Activated CD4-positive, alpha-beta T cell treated with anti-CD3 and anti-CD28 coated beads for 1 hour (primary cell): Measurements from ENCODE around the gene C15orf39.

Experiments
- DNase-seq: peaks from one replicate; pipeline ENCODE4 v3.0.0-alpha.2; 2020

Gene C15orf39

DNA sequence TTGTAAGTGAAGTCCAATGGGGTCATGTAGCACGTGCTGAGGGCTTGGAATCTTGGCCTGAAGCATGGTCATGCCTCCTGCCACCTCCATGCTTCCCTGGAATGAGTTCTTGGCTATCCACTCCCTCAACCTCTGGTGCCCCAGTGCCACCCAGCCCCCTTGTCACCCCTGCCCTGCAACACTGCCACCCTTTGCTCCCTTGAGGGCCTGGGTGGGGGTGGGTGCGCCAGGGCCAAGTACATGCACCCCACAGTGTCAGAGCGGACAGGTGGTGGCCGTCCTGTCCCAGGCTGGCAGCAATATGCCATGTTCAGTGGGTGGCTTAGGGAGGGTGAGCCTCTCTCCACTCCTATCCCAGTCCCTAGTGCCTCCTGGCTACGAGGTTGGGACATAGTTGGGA, 27.6 kb upstream of the C15orf39 start:
- DNase-seq, result no peak

DNA sequence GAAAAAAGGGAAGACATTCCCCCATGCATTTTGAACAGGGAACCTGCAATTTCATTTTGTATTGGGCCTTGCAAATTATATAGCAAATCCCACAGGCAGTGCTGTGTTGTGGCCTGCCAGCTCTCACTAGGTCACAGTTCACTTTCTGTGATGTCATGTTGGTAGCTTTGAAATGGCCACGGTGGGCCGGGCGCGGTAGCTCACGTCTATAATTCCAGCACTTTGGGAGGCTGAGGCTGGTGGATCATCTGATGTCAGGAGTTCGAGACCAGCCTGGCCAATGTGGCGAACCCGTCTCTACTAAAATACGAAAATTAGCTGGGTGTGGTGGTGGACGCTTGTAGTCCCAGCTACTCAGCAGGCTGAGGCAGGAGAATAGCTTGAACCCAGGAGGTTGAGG, 27.0 kb upstream of the C15orf39 start:
- DNase-seq, result no peak

GRCh38 chr15:75176396-75176761, 25.3 kb upstream of the C15orf39 start:
- no peak for DNase-seq

DNA sequence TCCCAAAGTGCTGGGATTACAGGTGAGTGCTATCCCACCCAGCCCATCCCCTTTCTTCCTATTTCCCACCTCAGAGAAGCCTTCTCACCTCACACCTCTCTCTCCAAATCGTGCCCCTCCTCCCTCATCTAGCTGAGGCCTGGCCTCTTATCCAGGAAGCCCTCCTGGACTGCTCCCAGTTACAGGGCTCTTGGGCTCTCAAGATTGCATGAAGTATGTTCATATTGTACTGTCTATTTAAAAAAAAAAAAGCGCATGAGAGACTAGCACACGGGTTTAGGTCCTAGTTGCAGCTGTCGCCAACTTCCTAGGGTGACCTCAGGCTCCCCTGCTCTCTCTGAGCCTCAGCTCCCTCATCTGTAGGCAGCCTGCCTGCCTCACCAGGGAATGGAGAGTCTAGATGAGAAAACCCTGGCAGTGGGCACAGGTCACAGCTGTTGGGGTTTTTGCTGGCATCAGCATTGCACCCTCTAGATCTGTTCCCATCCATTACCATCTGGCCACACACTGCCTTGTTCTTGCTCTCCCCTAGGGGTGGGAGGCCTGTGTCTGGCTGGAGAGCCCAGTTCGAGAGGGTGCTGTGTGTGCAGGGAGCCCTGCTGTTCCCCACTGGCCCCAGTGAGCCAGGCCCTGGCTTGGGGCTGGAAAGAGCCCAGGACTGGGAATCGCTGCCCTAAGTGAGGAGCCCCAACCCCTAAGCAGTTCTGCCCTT, 24.2 kb upstream of the C15orf39 start:
- DNase-seq, result no peak

DNA sequence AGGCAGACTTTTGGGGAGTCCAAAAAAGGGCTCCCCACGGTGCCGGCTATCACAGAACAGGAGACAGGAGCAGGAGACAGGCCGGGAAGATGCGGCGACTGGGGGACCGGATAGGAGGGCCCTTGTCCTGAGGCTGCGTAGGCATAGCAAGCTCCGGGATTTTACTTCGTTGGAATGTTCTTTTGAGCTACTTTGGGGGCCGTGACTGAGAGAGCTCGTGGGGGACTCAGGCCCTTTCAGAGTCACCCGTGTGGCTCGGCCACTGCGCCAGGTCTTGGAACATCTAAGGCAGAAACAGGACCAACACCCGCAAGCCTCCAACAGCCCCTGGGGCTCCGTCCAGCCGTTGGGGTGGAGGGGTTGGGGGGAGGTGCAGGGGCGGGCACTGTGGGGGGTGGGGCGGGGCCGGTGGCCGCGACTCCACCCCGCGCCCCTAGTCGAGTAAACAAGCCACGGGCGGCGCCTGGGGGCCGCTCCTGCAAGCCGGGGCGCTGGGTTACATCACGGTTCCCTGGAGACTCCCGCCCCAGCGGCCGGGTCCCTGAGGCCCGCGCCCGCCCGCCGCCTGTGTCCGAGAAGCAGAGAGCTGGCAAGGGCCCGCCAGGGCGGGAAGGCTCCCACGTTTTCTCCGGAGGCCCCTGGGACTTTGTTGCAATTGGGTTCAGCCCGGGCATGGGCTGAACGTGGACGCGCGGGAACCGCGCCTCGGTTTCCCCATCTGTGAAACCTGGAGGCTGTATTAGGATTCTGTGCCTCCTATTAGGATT, 23.3 kb upstream of the C15orf39 start:
- no peak for DNase-seq

- no peak for DNase-seq
These were observed 22.5 kb upstream of the C15orf39 start for GRCh38 chr15:75178938-75179745.

- DNase-seq, result no peak
These were observed 21.9 kb upstream of the C15orf39 start for GRCh38 chr15:75179746-75180140.

GRCh38 chr15:75181780-75182179, 19.9 kb upstream of the C15orf39 start:
- no peak for DNase-seq

DNA sequence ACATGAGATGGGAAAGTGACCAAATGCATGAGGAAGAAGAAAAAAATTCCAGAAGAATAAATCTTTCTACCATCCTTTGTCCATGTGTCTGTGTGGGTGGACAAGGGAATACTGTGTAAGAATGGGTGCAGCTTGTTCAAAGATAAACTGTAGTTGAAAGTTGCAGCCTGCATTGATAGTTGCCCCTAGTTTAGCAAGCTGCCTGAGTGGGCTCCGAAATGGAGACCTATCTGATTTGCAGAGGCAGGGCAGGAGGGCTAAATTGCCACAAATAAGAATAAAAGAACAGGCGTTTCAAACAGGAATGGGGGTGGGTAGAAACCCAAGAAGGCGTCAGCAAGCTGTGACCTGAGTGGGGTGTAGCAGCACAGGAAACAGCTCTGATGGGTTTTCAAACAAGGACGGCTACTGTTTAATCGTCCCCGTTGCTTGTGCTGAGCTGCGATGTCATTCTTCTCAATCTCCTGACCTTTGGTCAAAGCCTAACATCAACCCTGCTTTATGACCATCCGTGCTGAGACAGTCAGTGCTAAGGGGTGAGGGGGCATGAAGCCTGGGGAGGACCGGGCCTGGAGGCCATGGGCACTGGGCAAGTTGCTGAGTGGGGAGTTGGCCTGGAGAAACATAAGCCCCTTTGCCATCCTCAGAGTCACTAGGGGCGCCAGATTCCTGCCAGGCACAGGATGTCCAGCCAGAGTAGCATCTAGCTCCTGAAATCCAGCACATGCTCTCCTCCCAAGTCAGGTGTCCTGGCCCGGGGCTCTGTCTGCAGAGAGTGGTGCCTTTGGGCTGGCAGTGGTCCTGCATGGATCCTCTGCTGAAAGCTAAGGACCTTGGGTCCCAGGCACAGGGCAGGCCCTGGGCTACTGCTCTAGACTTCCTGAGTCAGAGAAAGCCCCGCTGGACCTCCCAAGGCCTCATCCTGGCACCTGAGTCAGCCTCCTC, 19.2 kb upstream of the C15orf39 start:
- no peak for DNase-seq

- DNase-seq, result no peak
These were observed 16.2 kb upstream of the C15orf39 start for GRCh38 chr15:75185271-75186029.

- DNase-seq, result no peak
These were observed 15.6 kb upstream of the C15orf39 start for GRCh38 chr15:75186044-75186443.

DNA sequence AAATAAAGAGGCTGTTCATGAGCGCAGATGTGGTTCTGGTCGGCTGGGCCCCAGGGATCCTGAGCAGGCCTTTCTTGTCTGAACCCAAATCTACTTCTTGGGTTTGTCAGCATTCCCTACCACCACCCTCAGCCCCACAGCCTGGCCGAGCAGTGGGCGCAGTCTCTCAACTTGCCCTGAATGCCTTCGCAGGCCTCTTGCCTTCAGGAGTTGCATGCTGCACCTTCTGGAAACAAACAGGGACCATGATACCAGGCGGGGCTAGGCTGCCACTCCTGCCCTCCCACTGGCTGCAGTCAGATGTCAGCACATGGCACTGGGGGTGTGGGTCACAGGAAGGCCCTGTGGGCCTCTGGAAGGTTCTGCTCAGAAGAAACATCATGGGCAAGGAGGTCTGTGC, 13.2 kb upstream of the C15orf39 start:
- no peak for DNase-seq

DNA sequence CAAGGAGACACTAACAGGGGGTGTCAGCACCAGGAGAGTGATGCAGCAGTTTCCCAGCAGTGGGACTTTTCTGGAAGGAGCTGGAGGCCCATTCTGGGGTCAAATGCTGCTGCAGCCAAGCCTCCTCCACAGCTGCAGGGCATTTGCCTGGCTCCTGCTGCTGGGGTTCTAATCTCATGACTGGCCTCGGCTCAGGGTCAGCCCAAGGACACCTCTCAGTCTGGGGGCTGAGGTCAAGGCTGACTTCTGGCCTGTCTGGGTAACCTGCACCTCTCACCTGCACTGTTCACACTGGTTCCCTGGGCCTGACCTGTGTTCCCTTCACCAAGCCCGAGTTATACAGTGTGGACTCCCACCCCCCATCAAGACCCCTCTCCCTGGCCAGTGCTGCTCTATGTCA, 10.4 kb upstream of the C15orf39 start:
- DNase-seq, result no peak

DNA sequence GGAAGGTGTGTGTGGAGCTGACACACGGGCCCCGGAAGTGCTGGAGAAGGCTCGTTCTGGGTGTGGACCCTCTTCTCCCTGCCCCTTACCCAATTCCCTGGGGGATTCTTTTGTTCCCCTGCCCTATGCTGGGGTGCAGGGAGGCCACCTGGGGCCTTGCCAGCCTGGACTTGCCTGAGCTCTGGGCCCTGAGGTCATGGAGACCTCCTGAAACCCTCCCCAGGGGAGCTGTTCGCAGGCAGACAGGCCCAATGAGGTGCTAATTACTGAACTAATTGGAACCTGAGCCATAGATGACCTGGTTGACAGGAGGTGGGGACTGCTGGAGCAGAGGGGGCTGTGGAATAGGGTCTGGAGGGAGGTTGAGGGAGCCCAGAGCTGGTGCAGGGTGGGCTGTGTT, 9.4 kb upstream of the C15orf39 start:
- no peak for DNase-seq

DNA sequence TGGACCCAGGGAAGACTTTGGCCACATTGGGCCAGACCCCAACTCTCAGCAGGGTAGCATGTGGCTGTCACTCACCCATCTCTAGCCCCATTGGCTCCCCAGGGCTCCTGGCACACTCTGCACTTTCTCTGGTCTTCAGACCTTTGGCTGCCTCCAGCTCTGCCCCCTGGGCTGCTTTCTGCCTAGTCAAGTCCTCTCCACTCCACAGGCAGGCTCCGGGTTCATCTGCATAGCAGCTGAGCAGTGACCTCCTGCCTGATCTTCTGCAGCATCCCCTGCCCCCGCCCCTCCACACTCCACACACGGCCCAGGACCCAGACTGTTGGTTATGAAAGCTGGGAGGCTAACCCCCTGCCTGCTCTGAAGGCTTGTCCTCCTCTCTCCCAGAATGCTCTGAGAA, 8.4 kb upstream of the C15orf39 start:
- no peak for DNase-seq

GRCh38 chr15:75193976-75194375, 7.7 kb upstream of the C15orf39 start:
- DNase-seq, result no peak

- DNase-seq, result no peak
These were observed 7.3 kb upstream of the C15orf39 start for GRCh38 chr15:75194397-75194796.

DNA sequence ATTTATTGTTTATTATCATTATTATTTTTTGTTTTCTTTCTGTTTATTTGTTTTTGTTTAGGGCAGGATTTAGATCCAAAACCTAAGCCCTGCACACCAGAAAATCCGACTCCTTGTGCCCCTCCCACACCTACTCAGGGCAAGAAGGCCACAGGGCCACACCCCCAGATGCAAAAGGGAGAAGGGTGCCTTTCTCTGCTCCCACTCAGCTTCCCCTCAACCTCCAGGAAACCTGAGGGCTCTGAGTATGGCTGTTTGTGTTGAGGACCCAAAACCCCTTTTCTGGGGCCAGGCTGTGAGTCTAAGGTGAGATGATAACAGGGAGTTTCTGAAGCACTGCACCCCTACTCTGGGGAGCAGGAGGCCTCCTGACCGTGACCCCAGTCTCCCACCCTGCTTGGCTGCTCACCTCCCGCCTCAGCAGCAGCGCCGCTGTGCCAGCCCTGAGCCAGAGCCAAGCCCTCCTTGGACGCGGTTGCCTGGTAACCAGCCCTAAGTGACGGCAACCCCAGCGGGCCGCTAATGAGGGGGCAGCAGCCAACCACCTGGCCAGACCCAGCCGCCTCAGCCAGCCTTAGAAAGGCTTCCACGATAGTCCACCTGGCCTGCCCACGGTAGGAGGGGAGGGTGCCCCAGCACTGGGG, 6.4 kb upstream of the C15orf39 start:
- DNase-seq, result no peak

DNA sequence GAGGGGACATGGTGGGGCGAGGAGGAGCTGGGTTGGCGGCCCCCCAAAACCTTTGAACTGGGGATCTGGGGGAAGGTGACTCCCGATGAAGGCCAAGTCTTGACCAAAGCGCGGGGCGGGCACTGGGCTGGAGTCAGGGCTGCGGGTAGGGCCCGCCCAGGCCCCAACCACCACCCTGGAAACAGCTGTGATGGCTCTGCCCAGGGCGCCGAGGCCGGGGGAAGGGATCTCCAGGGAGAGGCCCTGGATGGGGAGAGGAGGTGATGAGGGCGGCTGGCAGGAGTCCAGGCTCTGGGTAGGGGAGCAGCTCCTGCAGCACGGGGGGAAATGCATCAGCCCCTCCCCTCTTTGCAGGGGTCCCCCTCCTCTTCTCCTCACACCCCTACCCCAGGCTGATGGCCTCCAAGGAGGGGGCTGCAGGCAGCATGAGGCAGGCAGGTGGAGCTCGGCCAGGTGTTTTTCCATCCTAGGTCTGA, 5.9 kb upstream of the C15orf39 start:
- DNase-seq, result no peak

DNA sequence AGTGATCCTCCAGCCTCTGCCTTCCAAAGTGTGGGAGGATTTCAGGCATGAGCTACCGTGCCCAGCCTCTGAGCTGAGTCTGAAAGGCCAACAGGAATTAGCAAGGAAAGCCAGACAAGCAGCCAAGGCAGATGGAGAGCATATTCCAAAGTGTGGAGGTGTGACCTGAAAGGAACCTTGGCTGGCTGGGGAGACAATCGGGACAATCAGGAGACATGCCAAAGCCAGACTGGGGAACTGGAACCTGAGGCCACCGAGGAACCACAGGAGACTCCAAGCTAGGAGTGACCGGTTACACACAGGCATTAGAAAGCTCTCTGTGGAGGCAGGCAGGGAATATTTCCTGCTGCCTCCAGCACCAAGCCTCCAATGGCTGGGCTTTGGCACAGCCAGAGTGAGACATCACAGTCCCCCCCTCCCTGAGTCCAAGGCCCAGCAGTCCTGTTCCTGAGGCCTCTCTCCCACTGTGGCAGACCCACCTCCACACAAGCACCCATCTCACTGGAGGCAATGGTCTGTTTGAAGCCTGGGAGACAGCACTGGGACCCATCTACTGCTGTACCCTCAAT, 4.5 kb upstream of the C15orf39 start:
- DNase-seq, result no peak
